Neuronal stem cell (in vitro differentiated cells): ENCODE data around the gene CASZ1.
A peak's percentile ranks its signal among the peaks of the same experiment; 100 is the strongest.

Experiments used
- DNase-seq: peaks from one replicate; pipeline ENCODE4 v3.0.0-alpha.2; 2013; ENCODE audit warnings: low spot score
- H2AFZ ChIP-seq: one replicate; pipeline ENCODE4 v1.6.1; 2013; ENCODE audit warnings: mild to moderate bottlenecking, low read length, inconsistent platforms
- H2AK5ac ChIP-seq: 2 replicates; pipeline ENCODE4 v1.6.1; 2013; ENCODE audit warnings: low read depth, mild to moderate bottlenecking, inconsistent platforms, low read length, moderate library complexity, mixed read lengths
- H2BK120ac ChIP-seq: 2 replicates; pipeline ENCODE4 v1.6.1; 2013; ENCODE audit warnings: low read depth, mild to moderate bottlenecking, inconsistent platforms, low read length, moderate library complexity, mixed read lengths
- H2BK12ac ChIP-seq: one replicate; pipeline ENCODE4 v1.6.1; 2013; ENCODE audit warnings: low read length, inconsistent platforms
- H2BK15ac ChIP-seq: 2 replicates; pipeline ENCODE4 v1.6.1; 2013; ENCODE audit warnings: mild to moderate bottlenecking, low read length, inconsistent platforms, mixed read lengths
- H2BK5ac ChIP-seq: one replicate; pipeline ENCODE4 v1.6.1; 2013; ENCODE audit warnings: inconsistent platforms, mild to moderate bottlenecking, low read length, moderate library complexity
- H3K14ac ChIP-seq: one replicate; pipeline ENCODE4 v1.6.1; 2013; ENCODE audit warnings: low read length, inconsistent platforms
- H3K18ac ChIP-seq: 2 replicates; pipeline ENCODE4 v1.6.1; 2013; ENCODE audit warnings: low read length, inconsistent platforms
- H3K23ac ChIP-seq: 2 replicates; pipeline ENCODE4 v1.6.1; 2013; ENCODE audit warnings: low read depth, mild to moderate bottlenecking, mixed read lengths, low read length, inconsistent platforms; ENCODE audit not compliant: poor library complexity
- H3K27ac ChIP-seq: replicated peaks from 3 replicates; pipeline ENCODE4 v1.5.1; 2013; ENCODE audit warnings: low read length, inconsistent platforms
- H3K27me3 ChIP-seq, 3 experiments: 2 replicates each; pipeline ENCODE4 v1.6.1; 2013; ENCODE audit warnings: low read length in 3 of 3, mild to moderate bottlenecking in 2 of 3, inconsistent platforms in 1 of 3, low read depth in 1 of 3, mixed read lengths in 1 of 3, moderate library complexity in 1 of 3; ENCODE audit not compliant: control insufficient read depth in 3 of 3, insufficient read depth in 3 of 3
- H3K36me3 ChIP-seq, 2 donors: replicated peaks in 1 of 2; 2 replicates each; pipeline ENCODE4 v1.6.1; 2013; ENCODE audit warnings: low read length in 2 of 2; ENCODE audit not compliant: control insufficient read depth in 2 of 2, insufficient read depth in 2 of 2
- H3K4ac ChIP-seq: 2 replicates; pipeline ENCODE4 v1.6.1; 2013; ENCODE audit warnings: inconsistent platforms, mild to moderate bottlenecking, low read length, moderate library complexity
- H3K4me1 ChIP-seq, 2 donors: 1 replicate in 1 of 2; 2 replicates in 1 of 2; pipeline ENCODE4 v1.6.1; 2013; ENCODE audit warnings: low read length in 2 of 2, low read depth in 1 of 2; ENCODE audit not compliant: control insufficient read depth in 2 of 2, insufficient read depth in 1 of 2
- H3K4me2 ChIP-seq: one replicate; pipeline ENCODE4 v1.6.1; 2013; ENCODE audit warnings: mild to moderate bottlenecking, low read length, inconsistent platforms; ENCODE audit not compliant: insufficient read depth, poor library complexity, severe bottlenecking
- H3K4me3 ChIP-seq, 2 donors: 2 replicates each; pipeline ENCODE4 v1.5.1; 2013; ENCODE audit warnings: low read length in 2 of 2, mild to moderate bottlenecking in 2 of 2, inconsistent platforms in 1 of 2, moderate library complexity in 1 of 2
- H3K79me1 ChIP-seq: one replicate; pipeline ENCODE4 v1.6.1; 2013; ENCODE audit warnings: low read depth, mild to moderate bottlenecking, inconsistent platforms, low read length, moderate library complexity
- H3K9ac ChIP-seq: one replicate; pipeline ENCODE4 v1.6.1; 2013; ENCODE audit warnings: mild to moderate bottlenecking, low read depth, low read length, inconsistent platforms; ENCODE audit not compliant: poor library complexity
- H3K9me3 ChIP-seq, 2 donors: replicated peaks in 1 of 2; 2 replicates each; pipeline versions ENCODE3 to v1.6.1; 2013; ENCODE audit warnings: low read length in 2 of 2, mild to moderate bottlenecking in 2 of 2, inconsistent platforms in 1 of 2, low read depth in 1 of 2, mixed read lengths in 1 of 2, moderate library complexity in 1 of 2; ENCODE audit not compliant: control insufficient read depth in 2 of 2, insufficient read depth in 1 of 2
- H4K8ac ChIP-seq: one replicate; pipeline ENCODE4 v1.6.1; 2013; ENCODE audit warnings: low read depth, mild to moderate bottlenecking, inconsistent platforms, low read length, moderate library complexity
- H4K91ac ChIP-seq: one replicate; pipeline ENCODE4 v1.6.1; 2013; ENCODE audit warnings: low read length, low read depth, mild to moderate bottlenecking, inconsistent platforms; ENCODE audit not compliant: poor library complexity
- WGBS, 2 donors: extraction: QIAGEN DNeasy Blood & Tissue Kit; methylation state at CpG; one replicate each; pipeline ENCODE4 v1.1.7; 2013; ENCODE audit warnings: missing lambda C conversion rate in 2 of 2, mixed read lengths in 1 of 2; ENCODE audit not compliant: insufficient read length in 2 of 2, insufficient replicate concordance in 1 of 2; ENCODE audit errors: extremely low coverage in 2 of 2; 5-methylcytosine and 5-hydroxymethylcytosine counted together

CASZ1 gene

GRCh38 chr1:10665226-10665625 is 131.2 kb downstream of the CASZ1 start:
- Histone ChIP-seq H3K4me2 (no peak overlapping the region), H2AK5ac (peak overlapping the region; percentile 94), H3K4ac (no peak overlapping the region), H2BK5ac (peak overlapping the region; percentile 20), H2BK15ac (peak overlapping the region; percentile 65), H3K79me1 (peaks cover 1% of the 10 kb centered on the region), H3K4me3 (no peak overlapping the region), H3K27ac (no peak overlapping the region), H3K14ac (peak overlapping the region; percentile 87), H2BK120ac (peak overlapping the region; percentile 5), H3K27me3 (no peaks in the 10 kb centered on the region), H3K4me1 (peaks cover 36 to 50% of the 10 kb centered on the region in 2 donors), H2AFZ (no peak overlapping the region), H3K18ac (peak overlapping the region; percentile 96), H4K91ac (peak overlapping the region; percentile 13), H3K23ac (peak overlapping the region; percentile 86), H3K36me3 (peaks cover 0 to 2% of the 10 kb centered on the region in 2 donors), H4K8ac (no peak overlapping the region), H3K9me3 (peaks cover 0 to 2% of the 10 kb centered on the region in 2 donors), H2BK12ac (peak overlapping the region; percentile 88), H3K9ac (peak overlapping the region; percentile 31)
- no peak for DNase-seq
- whole genome bisulfite sequencing, 2 donors = no CpG with 5 or more reads among the region's 31 CpGs

- no peaks in the 10 kb centered on the region for H3K79me1 ChIP-seq
- no peak overlapping the region for H2AK5ac ChIP-seq
- H2AFZ ChIP-seq = no peak overlapping the region
- H3K4me1 ChIP-seq = peaks cover 36 to 50% of the 10 kb centered on the region in 2 donors
- H2BK120ac ChIP-seq = no peak overlapping the region
- H3K4me3 ChIP-seq = no peak overlapping the region
- H2BK12ac ChIP-seq = no peak overlapping the region
- H3K27me3 ChIP-seq = no peaks in the 10 kb centered on the region
- no peak overlapping the region for H3K23ac ChIP-seq
- H3K36me3 ChIP-seq = peaks cover 0 to 5% of the 10 kb centered on the region in 2 donors
- no peak overlapping the region for H2BK5ac ChIP-seq
- no peak overlapping the region for H4K8ac ChIP-seq
- H4K91ac ChIP-seq = no peak overlapping the region
- no peak overlapping the region for H3K4me2 ChIP-seq
- peak overlapping the region; percentile 60 for H3K9ac ChIP-seq
- no CpG with 5 or more reads among the region's 15 CpGs for WGBS, 2 donors
- peak; percentile 66 for DNase-seq
- H3K4ac ChIP-seq = no peak overlapping the region
- no peak overlapping the region for H3K14ac ChIP-seq
- H3K18ac ChIP-seq = peak overlapping the region; percentile 57
- no peak overlapping the region for H2BK15ac ChIP-seq
- H3K9me3 ChIP-seq = peaks cover 0 to 2% of the 10 kb centered on the region in 2 donors
- no peak overlapping the region for H3K27ac ChIP-seq
These were observed 132.2 kb downstream of the CASZ1 start for GRCh38 chr1:10664251-10664650.

GRCh38 chr1:10663678-10664035 is 132.8 kb downstream of the CASZ1 start:
- Histone ChIP-seq H3K14ac (no peak overlapping the region), H4K91ac (no peak overlapping the region), H2AK5ac (peak overlapping the region; percentile 92), H3K79me1 (no peaks in the 10 kb centered on the region), H2BK5ac (peak overlapping the region; percentile 42), H2AFZ (peak overlapping the region; percentile 60), H3K36me3 (peaks cover 0 to 6% of the 10 kb centered on the region in 2 donors), H4K8ac (no peak overlapping the region), H3K4me3 (no peak overlapping the region), H2BK120ac (no peak overlapping the region), H3K9ac (peak overlapping the region; percentile 12), H3K4ac (no peak overlapping the region), H3K4me1 (peaks cover 35 to 45% of the 10 kb centered on the region in 2 donors), H3K18ac (peak overlapping the region; percentile 93), H3K4me2 (peak overlapping the region; percentile 41), H3K27me3 (no peaks in the 10 kb centered on the region), H3K9me3 (peaks cover 0 to 2% of the 10 kb centered on the region in 2 donors), H2BK15ac (peak overlapping the region; percentile 72), H3K23ac (peak overlapping the region; percentile 66), H3K27ac (no peak overlapping the region), H2BK12ac (no peak overlapping the region)
- DNase-seq = no peak
- WGBS, 2 donors = no CpG with 5 or more reads among the region's 15 CpGs

GRCh38 chr1:10662824-10663677 is 133.4 kb downstream of the CASZ1 start:
- H3K27me3 ChIP-seq = no peaks in the 10 kb centered on the region
- peak overlapping the region; percentile 75 for H3K9ac ChIP-seq
- H3K36me3 ChIP-seq = peaks cover 0 to 6% of the 10 kb centered on the region in 2 donors
- peak overlapping the region; percentile 93 for H3K18ac ChIP-seq
- H3K4ac ChIP-seq = no peak overlapping the region
- no peak overlapping the region for H3K27ac ChIP-seq
- peak overlapping the region; percentile 72 for H2BK15ac ChIP-seq
- peak overlapping the region; percentile 41 for H3K4me2 ChIP-seq
- no CpG with 5 or more reads among the region's 26 CpGs for WGBS, 2 donors
- peaks cover 0 to 2% of the 10 kb centered on the region in 2 donors for H3K9me3 ChIP-seq
- H2BK12ac ChIP-seq = peak overlapping the region; percentile 100
- H3K14ac ChIP-seq = peak overlapping the region; percentile 3
- peak overlapping the region; percentile 92 for H2AK5ac ChIP-seq
- peak overlapping the region; percentile 76 for H4K91ac ChIP-seq
- H4K8ac ChIP-seq = no peak overlapping the region
- peaks cover 29 to 39% of the 10 kb centered on the region in 2 donors for H3K4me1 ChIP-seq
- peak overlapping the region; percentile 60 for H2AFZ ChIP-seq
- H2BK5ac ChIP-seq = peak overlapping the region; percentile 42
- H3K23ac ChIP-seq = peak overlapping the region; percentile 66
- H3K4me3 ChIP-seq = no peak overlapping the region
- H2BK120ac ChIP-seq = no peak overlapping the region
- no peak for DNase-seq
- H3K79me1 ChIP-seq = no peaks in the 10 kb centered on the region
